ENCODE data around the gene TMEM132D.

Gene TMEM132D

DNA sequence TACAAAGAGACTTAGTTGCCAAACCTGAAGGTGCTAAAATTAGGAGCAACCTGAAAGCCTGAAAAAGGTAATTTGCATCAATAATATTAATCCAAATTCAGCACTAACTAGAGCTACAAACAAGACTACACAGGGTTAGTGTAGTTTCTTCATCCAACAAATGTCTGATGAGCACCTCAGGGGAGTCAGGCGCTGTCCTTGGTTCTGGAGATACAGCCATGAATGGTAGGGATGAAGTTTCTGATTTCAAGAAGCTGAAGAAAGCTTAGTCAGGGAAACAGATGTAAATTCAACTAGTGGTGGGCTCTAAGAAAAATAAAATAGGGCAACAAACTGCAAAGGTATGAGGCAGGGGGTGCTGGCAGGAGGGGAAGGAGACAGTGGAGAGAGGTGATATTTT is 784.3 kb downstream of the TMEM132D start:
- Histone ChIP-seq H3K79me2 (ENCODE audit: insufficient read depth, low read length) (no peaks in the 10 kb centered on the region), H3K27me3 (ENCODE audit: low read length) (no peaks in the 10 kb centered on the region), H2AFZ (ENCODE audit: low read depth, low read length, severe bottlenecking) (no peak overlapping the region), H3K36me3 (ENCODE audit: low read length) (no peaks in the 10 kb centered on the region), H4K20me1 (ENCODE audit: low read depth, low read length) (no peaks in the 10 kb centered on the region), H3K4me3 (ENCODE audit: insufficient read depth, low read length, poor library complexity, severe bottlenecking) (no peak overlapping the region), H3K9me3 (ENCODE audit: insufficient read depth, low read length) (no peaks in the 10 kb centered on the region), H3K9ac (ENCODE audit: low read length) (no peak overlapping the region), H3K27ac (ENCODE audit: low read depth, low read length) (no peak overlapping the region), H3K4me2 (ENCODE audit: low read depth, low read length, poor library complexity, severe bottlenecking) (no peak overlapping the region), H3K9me2 (replicated peaks; ENCODE audit: insufficient read depth, low read length) (no peaks in the 10 kb centered on the region), H3F3A (ENCODE audit: insufficient read depth) (no peaks in the 10 kb centered on the region)
- no peak for TF ChIP-seq EZH2phosphoT487 (conservative IDR thresholded peaks at IDR 0.05; ENCODE audit: low read length)
- TF ChIP-seq, protein P1, sequence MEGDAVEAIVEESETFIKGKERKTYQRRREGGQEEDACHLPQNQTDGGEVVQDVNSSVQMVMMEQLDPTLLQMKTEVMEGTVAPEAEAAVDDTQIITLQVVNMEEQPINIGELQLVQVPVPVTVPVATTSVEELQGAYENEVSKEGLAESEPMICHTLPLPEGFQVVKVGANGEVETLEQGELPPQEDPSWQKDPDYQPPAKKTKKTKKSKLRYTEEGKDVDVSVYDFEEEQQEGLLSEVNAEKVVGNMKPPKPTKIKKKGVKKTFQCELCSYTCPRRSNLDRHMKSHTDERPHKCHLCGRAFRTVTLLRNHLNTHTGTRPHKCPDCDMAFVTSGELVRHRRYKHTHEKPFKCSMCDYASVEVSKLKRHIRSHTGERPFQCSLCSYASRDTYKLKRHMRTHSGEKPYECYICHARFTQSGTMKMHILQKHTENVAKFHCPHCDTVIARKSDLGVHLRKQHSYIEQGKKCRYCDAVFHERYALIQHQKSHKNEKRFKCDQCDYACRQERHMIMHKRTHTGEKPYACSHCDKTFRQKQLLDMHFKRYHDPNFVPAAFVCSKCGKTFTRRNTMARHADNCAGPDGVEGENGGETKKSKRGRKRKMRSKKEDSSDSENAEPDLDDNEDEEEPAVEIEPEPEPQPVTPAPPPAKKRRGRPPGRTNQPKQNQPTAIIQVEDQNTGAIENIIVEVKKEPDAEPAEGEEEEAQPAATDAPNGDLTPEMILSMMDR (IDR thresholded peaks at IDR 0.05; ENCODE audit: insufficient read depth, low read length, poor library complexity, severe bottlenecking), result no peak

DNA sequence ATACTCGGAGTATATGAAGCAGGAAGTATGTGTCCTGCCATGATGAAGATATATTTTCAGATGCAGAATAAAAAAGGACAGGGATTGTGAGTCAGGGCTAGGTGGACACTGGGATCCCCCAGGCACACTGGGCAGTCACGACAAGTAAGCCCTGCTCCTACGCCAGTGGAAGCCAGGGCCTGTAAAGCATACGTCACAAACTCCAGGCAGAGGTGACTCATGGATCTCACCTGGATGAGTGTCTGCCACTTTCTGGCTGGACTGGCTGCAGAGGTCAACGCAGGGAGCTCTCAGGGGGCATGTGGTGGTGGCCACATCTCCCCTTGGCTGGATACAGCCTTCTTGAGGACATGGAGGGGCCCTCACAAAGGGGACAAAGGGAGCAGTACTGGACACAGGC is 788.3 kb downstream of the TMEM132D start:
- Histone ChIP-seq H3K27ac (ENCODE audit: low read depth, low read length) (no peak overlapping the region), H3K27me3 (ENCODE audit: low read length) (no peaks in the 10 kb centered on the region), H4K20me1 (ENCODE audit: low read depth, low read length) (no peaks in the 10 kb centered on the region), H3K4me2 (ENCODE audit: low read depth, low read length, poor library complexity, severe bottlenecking) (no peak overlapping the region), H2AFZ (ENCODE audit: low read depth, low read length, severe bottlenecking) (no peak overlapping the region), H3K36me3 (ENCODE audit: low read length) (no peaks in the 10 kb centered on the region), H3K9me3 (ENCODE audit: insufficient read depth, low read length) (no peaks in the 10 kb centered on the region), H3K9ac (ENCODE audit: low read length) (no peak overlapping the region), H3K9me2 (replicated peaks; ENCODE audit: insufficient read depth, low read length) (no peaks in the 10 kb centered on the region), H3F3A (ENCODE audit: insufficient read depth) (no peaks in the 10 kb centered on the region), H3K4me3 (ENCODE audit: insufficient read depth, low read length, poor library complexity, severe bottlenecking) (no peak overlapping the region), H3K79me2 (ENCODE audit: insufficient read depth, low read length) (no peaks in the 10 kb centered on the region)
- TF ChIP-seq EZH2phosphoT487 (conservative IDR thresholded peaks at IDR 0.05; ENCODE audit: low read length), result no peak
- TF ChIP-seq, protein P1 (IDR thresholded peaks at IDR 0.05; ENCODE audit: insufficient read depth, low read length, poor library complexity, severe bottlenecking), result no peak

DNA sequence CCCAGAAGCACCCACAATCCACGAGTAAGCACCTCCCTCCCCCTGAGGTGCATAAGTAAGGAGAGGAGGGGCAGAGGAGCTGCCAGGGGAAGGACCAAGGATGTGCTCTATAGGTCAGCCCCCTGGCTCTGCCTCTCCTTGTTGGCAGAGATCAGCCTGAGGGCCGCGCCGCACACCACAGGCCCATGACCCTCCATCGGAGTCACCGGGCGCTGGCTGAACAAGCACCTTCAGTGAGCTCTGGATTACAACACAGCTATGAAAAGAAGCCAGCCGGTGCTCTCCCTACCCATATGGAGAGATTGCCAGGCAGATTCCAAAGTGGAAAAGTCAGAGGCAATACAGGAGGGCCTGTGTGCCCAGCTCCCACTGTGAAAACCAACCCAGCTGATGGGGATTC is 793.2 kb downstream of the TMEM132D start:
- Histone ChIP-seq H3K27ac (ENCODE audit: low read depth, low read length) (no peak overlapping the region), H2AFZ (ENCODE audit: low read depth, low read length, severe bottlenecking) (no peak overlapping the region), H3K36me3 (ENCODE audit: low read length) (no peaks in the 10 kb centered on the region), H3K4me2 (ENCODE audit: low read depth, low read length, poor library complexity, severe bottlenecking) (no peak overlapping the region), H3K27me3 (ENCODE audit: low read length) (no peaks in the 10 kb centered on the region), H3K9me3 (ENCODE audit: insufficient read depth, low read length) (no peaks in the 10 kb centered on the region), H3K4me3 (ENCODE audit: insufficient read depth, low read length, poor library complexity, severe bottlenecking) (no peak overlapping the region), H3F3A (ENCODE audit: insufficient read depth) (no peaks in the 10 kb centered on the region), H4K20me1 (ENCODE audit: low read depth, low read length) (no peaks in the 10 kb centered on the region), H3K9ac (ENCODE audit: low read length) (no peak overlapping the region), H3K9me2 (replicated peaks; ENCODE audit: insufficient read depth, low read length) (no peaks in the 10 kb centered on the region), H3K79me2 (ENCODE audit: insufficient read depth, low read length) (no peaks in the 10 kb centered on the region)
- TF ChIP-seq EZH2phosphoT487 (conservative IDR thresholded peaks at IDR 0.05; ENCODE audit: low read length), result no peak

DNA sequence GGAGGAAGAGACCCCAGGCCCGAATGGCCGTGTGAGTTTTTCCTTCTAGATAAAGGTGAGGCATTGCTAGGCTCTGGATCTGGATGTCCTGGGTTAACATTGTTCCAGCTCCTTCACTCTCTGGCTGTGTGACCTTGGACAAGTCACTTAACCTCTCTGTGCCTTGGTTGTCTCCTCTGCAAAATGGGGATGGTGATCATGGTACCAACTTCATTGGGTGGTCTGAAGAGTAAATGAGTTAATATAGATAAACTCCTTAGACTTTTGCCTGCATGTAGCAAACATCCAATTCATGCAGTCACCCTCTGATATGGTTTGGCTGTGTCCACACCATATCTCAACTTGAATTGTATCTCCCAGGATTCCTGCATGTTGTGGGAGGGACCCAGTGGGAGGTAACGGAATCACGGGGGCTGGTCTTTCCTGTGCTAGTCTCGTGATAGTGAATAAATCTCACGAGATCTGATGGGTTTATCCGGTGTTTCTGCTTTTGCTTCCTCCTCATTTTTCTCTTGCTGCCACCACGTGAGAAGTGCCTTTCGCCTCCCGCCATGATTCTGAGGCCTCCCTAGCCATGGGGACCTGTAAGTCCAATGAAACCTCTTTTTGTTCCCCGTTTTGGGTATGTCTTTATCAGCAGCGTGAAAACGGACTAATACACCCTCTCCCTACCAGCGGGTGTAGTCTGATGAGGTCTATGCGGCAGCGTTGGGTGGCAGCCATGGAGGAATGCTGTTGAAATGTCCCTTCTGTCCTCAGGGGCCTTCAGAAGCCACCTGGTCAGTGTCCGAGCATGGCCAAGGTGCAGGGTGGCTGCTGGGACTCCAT is 794.4 kb downstream of the TMEM132D start:
- Histone ChIP-seq H3K79me2 (ENCODE audit: insufficient read depth, low read length) (no peaks in the 10 kb centered on the region), H3K9ac (ENCODE audit: low read length) (no peak overlapping the region), H3F3A (ENCODE audit: insufficient read depth) (no peaks in the 10 kb centered on the region), H3K27me3 (ENCODE audit: low read length) (no peaks in the 10 kb centered on the region), H3K27ac (ENCODE audit: low read depth, low read length) (no peak overlapping the region), H3K4me2 (ENCODE audit: low read depth, low read length, poor library complexity, severe bottlenecking) (no peak overlapping the region), H3K4me3 (ENCODE audit: insufficient read depth, low read length, poor library complexity, severe bottlenecking) (no peak overlapping the region), H2AFZ (ENCODE audit: low read depth, low read length, severe bottlenecking) (no peak overlapping the region), H3K9me2 (replicated peaks; ENCODE audit: insufficient read depth, low read length) (no peaks in the 10 kb centered on the region), H3K36me3 (ENCODE audit: low read length) (no peaks in the 10 kb centered on the region), H4K20me1 (ENCODE audit: low read depth, low read length) (no peaks in the 10 kb centered on the region), H3K9me3 (ENCODE audit: insufficient read depth, low read length) (no peaks in the 10 kb centered on the region)
- TF ChIP-seq, protein P1 (IDR thresholded peaks at IDR 0.05; ENCODE audit: insufficient read depth, low read length, poor library complexity, severe bottlenecking), result no peak
- TF ChIP-seq EZH2phosphoT487 (conservative IDR thresholded peaks at IDR 0.05; ENCODE audit: low read length), result no peak

Data from SU-DHL-6 (cell line).